NCI-H748 (cell line): Measurements from ENCODE around the gene CNBD2.
"Not testable (repeated sequence)": the region's sequence is repeated elsewhere in the genome, so short reads cannot be mapped to it uniquely, and the experiment has no call there.

Experiments
- DNase-seq: peaks from one replicate; lab custom pipeline; 2025; ENCODE audit not compliant: unreplicated experiment; lab: John Stamatoyannopoulos, UW

CNBD2 gene

DNA sequence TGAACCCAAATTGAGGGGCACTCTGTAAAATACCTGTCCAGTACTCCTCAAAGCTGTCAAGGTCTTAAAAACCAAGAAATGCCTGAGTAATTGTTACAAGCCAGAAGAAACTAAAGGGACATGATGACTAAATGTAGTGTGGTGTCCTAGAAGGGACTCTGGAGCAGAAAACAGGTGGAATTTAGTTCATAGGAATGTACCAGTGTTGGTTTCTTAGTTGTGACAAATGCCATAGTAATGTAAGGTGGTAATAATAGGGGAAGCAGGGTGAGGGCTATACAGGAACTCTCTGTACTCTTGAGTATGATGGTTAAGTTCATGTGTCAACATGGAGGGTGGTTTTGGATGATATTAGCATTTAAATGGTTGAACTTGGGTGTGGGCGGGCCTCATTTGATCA, 92.3 kb downstream of the CNBD2 start:
- no peak for DNase-seq

DNA sequence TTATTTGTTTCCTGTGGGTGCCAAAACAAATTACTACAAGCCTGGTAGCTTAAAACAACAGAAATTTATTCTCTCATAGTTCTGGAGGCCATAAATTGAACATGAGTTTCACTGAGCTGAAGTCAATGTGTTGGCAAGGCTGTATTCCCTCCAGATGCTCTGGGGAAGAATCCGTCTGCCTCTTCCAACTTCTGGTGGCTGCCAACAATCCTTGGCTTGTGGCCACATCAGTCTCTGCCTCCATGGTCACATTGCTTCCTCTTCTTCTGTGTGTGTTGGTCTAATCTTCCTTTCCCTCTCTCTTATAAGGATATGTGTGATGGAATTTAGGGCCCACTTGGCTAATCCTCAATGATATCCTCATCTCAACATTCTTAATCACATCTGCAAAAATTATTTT, 93.4 kb downstream of the CNBD2 start:
- DNase-seq = no peak

DNA sequence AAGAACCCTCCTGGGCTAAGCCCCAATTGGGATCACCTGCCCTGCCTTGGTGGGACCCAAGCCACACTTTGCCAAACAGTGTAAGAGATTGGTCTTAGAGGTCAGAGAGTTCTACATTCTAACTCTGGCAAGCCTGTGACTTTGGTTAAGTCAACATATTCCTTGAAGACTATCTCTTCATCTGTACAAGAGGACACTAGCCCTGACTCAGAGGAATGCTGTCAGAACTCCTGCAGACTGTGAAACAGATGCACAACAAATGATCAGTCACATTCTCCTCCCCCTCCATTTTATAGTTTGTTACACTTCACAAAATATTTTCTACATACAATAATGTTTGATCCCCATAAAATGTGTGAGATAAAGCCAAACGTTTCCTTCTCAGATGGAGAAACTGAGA, 94.4 kb downstream of the CNBD2 start:
- DNase-seq = no peak

DNA sequence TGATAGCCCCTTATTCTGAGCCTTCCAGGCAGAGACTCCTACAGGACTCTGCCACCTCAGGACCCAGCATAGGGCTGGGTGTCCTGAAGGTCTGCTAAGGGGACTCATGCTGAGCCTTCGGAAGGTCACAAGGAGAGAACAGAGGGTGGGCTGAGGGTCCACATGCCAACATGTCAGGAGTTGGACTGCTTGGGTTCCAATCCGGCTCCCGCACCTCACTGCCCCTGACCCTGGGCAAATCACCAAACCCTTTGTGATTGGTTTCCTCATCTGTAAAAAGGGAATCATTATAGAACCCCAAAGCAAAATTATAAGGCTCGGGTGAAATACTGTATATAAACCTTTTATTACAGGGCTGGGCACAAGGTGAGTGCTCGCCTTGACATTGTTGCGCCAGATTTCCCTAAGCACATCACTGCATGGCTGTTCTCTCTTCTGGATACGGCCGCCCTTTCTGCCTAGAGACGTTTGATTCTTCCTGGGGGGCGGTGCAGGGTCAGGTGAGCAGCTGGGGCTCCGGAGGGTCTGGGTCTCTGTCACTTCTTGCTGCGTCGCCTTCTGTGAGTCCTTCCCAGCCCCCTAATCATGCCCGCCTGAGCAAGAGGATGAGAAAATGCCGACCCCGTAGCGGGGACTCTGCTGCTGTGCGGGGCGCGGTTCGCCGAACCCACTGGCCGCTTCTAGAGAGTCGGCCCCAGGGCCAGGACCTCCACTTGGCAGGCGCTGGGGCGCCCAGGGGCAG, 95.7 kb downstream of the CNBD2 start:
- no peak for DNase-seq

DNA sequence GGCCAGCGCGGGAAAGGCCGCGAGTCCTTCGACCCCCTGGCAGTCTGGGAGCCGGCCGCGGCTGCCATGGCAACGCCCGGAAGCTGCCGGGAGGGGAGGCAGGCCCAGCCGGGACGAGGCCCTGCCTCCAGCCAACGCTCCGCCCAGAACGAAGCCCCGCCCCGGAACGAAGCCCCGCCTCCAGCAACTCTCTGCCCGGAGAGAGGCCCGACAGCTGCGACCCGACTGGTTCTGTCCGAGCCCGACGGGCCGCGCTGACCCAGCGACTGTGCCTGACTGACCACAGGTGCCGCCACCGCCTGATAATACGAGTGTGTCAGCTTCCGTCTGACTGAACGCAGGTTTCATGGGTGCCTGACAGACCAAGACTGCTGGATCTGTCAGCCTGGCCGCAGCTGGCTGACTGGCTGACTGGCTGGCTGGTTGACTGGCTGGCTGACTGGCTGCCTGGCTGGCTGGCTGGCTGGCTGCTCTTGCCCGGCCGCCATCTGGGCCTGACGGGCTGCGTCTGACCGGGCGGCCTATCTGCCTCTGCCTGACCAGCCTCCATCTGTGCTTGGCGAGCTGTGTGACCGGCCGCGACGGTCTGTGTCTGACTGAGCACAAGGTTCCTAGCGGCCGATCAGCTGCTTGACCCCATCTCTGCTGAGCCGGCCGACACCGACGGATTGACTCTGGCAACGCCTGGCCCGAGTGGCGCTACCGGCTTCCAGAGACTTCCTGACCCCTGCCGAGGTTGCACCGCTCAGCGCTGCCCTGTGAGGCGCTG, 96.5 kb downstream of the CNBD2 start:
- peak; percentile 93 for DNase-seq

DNA sequence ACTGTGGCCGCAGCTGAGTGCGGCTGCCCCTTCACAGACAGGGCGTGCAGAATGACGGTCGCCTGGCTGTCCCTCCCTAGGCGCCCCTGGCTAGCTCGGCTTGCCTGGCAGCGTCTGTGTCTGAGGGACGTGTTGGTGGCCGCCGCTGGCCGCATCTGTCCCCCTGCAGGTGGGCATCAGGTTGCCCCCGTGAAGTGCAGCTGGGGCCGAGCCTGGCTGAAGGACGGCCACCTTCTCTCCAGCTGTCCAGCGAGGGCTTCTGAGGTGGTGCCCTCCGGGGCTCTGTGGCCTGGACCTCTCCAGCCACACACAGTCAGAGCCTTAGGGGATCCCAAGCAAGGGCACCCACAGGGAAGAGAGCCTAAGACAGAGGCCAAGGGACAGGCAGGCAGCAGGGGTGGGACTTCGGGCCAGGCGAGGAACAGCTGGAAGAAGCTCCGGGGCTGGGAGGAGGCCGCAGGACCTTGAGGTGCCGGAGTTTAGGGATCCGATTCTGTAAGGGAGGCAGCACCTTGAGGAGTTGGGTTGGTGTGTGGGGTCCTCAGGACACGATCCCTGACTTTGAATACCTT, 97.1 kb downstream of the CNBD2 start:
- DNase-seq = no peak

DNA sequence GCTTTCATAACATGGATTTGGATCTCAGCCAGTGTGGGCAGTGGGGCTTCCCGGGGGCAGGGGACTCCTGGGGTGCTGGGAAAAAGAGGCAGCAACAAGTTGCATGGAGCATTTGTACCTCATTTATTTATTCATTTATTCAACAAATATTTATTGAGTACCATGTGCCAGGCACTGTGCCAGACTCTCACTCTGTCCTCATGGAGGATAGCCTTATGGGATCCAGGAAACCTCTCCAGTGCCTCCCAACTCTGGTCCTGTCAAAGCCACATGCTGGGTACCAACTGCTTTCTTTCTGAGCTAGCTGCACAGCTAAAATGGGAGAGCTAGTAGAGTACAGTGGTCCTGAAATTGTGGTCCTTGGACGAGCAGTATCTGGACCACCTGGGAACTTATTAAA, 98.4 kb downstream of the CNBD2 start:
- no peak for DNase-seq

DNA sequence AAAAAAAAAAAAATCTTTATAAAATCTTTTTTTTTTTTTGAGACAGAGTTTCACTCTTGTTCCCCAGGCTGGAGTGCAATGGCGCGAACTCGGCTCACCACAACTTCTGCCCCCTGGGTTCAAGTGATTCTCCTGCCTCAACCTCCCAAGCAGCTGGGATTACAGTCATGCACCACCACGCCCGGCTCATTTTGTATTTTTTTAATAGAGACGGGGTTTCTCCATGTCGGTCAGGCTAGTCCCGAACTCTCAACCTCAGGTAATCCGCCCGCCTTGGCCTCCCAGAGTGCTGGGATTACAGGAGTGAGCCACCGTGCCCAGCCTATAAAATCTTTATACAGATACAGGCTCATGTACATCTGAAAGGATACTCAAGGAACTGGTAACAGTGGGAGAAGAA, 100.1 kb downstream of the CNBD2 start:
- DNase-seq = not testable (repeated sequence)

DNA sequence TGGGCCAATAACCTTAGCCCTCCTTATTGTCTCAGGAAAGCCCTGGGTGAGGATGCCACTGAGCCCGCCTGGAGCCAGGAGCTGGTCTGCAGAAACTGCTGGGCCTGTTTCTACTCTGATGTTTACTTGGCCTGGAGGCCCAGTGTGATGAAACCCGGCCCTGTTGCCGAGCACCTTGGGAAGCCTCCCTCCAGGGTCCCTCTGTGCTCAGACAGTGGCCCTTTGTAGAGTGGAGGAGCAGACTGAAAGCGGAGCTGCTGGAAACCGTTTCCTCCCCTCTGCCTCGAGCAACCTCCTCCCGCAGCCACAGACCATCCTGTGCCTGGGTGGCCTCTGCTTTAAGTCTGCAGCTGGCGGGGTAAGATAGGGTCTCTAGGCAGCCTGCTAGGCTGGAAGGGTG, 102.1 kb downstream of the CNBD2 start:
- DNase-seq = no peak

DNA sequence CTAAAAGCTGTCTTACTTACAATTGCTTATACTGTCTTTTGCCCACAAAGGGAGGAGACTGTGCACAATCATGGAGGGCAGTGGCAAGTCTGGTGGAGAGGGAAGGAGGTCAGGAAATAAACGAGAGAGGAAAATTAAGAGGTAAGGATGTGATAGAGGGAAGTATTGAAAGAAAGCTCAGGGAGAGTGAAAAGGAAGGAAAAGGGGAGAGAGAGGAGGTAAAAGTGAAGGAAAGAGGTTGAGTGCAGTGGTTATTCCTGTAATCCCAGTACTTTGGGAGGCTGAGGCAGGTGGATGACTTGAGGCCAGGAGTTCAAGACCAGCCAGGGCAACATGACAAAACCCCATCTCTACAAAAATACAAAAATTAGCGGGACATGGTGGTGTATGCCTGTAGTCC, 103.5 kb downstream of the CNBD2 start:
- no peak for DNase-seq

DNA sequence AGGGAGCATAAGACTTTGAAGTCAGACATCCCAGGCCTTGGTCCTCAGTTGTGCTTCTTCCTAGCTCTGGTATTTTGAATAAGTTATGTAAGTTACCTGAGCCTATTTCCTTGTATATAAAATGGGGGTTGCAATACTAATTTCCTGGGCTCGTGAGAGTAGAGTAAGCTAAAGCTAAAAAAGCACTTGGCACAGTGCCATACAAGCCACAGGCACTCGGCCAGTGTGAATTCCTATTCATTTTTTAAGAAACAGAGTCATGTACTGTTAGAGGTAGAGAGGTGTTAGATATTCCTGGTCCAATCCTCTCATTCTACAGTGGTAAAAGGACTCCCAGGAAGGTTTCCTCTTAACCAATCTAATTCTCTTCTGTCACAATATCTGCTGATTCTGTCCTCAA, 106.6 kb downstream of the CNBD2 start:
- peak; percentile 15 for DNase-seq

DNA sequence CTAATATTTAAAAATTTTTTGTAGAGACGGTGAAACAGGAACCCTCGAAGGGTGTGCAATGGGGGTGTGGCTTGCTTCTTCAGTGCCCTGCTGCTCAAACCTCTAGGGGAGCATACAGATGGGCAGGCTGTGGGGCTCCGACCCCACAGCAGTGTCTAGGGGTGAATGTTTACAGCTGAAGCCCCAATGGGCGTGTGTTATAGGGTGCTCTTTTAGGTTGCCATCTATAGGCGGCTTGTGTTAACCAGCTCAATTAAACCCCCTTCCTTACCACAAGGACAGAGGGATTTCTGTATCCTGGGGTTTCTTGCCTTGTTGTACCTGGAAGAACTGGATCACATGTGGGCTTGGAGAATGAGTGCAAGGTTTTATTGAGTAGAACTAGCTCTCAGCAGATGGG, 109.4 kb downstream of the CNBD2 start:
- not testable (repeated sequence) for DNase-seq

DNA sequence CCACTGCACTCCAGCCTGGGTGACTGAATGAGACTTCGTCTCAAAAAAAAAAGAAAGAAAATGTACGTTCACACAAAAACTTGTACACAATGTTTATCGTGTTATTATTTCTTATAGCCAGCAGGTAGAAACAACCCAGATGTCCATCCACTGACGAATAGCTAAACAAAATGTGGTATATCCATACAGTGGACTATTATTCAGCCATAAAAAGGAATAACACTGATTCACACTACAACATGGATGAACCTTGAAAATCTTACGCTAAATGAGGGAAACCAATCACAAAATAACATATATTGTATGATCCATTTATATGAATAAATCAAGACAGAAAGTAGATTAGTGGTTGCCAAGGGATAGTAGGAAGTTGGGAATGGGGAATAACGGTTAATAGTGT, 111.1 kb downstream of the CNBD2 start:
- DNase-seq = no peak

DNA sequence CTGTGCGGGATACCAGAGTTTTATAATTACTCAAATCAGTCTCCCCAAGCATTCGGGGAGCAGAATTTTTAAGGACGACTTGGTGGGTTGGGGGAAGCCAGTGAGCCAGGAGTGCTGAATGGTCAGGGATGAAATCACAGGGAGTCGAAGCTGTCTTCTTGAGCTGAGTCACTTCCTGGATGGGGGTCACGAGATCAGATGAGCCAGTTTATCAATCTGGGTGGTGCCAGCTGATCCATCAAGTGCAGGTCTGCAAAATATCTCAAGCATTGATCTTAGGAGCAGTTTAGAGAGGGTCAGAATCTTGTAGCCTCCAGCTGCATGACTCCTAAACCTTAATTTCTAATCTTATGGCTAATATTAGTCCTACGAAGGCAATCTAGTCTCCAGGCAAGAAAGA, 111.6 kb downstream of the CNBD2 start:
- not testable (repeated sequence) for DNase-seq
